ENCODE measurements around the gene RBBP6. TPM values are rescaled to one million over a fixed set of nuclear protein-coding genes. Genes with fewer than 3 reads are reported as not detected.
A peak's percentile ranks its signal among the peaks of the same experiment; 100 is the strongest.

Gene RBBP6
- total RNA-seq, 4 donors from 2014 or later, result 39.0 to 110 (median 53.5) TPM

GRCh38 chr16:24497440-24497839 is 41.9 kb upstream of the RBBP6 start:
- Histone ChIP-seq H3K36me3 (no peaks in the 10 kb centered on the region), H3K9me3 (no peaks in the 10 kb centered on the region), H3K4me3 (no peak overlapping the region), H3K4me1 (no peaks in the 10 kb centered on the region), H3K27ac (no peak overlapping the region), H3K27me3 (no peaks in the 10 kb centered on the region)
- TF ChIP-seq EP300 (IDR thresholded peaks at IDR 0.05), result no peak
- TF ChIP-seq, protein P1, sequence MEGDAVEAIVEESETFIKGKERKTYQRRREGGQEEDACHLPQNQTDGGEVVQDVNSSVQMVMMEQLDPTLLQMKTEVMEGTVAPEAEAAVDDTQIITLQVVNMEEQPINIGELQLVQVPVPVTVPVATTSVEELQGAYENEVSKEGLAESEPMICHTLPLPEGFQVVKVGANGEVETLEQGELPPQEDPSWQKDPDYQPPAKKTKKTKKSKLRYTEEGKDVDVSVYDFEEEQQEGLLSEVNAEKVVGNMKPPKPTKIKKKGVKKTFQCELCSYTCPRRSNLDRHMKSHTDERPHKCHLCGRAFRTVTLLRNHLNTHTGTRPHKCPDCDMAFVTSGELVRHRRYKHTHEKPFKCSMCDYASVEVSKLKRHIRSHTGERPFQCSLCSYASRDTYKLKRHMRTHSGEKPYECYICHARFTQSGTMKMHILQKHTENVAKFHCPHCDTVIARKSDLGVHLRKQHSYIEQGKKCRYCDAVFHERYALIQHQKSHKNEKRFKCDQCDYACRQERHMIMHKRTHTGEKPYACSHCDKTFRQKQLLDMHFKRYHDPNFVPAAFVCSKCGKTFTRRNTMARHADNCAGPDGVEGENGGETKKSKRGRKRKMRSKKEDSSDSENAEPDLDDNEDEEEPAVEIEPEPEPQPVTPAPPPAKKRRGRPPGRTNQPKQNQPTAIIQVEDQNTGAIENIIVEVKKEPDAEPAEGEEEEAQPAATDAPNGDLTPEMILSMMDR (IDR thresholded peaks at IDR 0.05), result no peak
- TF ChIP-seq POLR2A (IDR thresholded peaks at IDR 0.05), result no peak
- DNase-seq (ENCODE audit: low spot score in 2 of 2), result no peak
- WGBS, 2 donors, result 24 to 31% methylated on average over 3 of the region's 3 CpGs

GRCh38 chr16:24499193-24499814 is 40.1 kb upstream of the RBBP6 start:
- Histone ChIP-seq H3K27ac (no peak overlapping the region), H3K9me3 (no peaks in the 10 kb centered on the region), H3K27me3 (no peaks in the 10 kb centered on the region), H3K4me1 (no peaks in the 10 kb centered on the region), H3K4me3 (no peak overlapping the region), H3K36me3 (no peaks in the 10 kb centered on the region)
- TF ChIP-seq POLR2A (IDR thresholded peaks at IDR 0.05) (no peak), EP300 (IDR thresholded peaks at IDR 0.05) (no peak)
- no peak for DNase-seq (ENCODE audit: low spot score in 2 of 2)
- WGBS, 2 donors, result 23 to 32% methylated on average over 11 to 15 of the region's 15 CpGs

DNA sequence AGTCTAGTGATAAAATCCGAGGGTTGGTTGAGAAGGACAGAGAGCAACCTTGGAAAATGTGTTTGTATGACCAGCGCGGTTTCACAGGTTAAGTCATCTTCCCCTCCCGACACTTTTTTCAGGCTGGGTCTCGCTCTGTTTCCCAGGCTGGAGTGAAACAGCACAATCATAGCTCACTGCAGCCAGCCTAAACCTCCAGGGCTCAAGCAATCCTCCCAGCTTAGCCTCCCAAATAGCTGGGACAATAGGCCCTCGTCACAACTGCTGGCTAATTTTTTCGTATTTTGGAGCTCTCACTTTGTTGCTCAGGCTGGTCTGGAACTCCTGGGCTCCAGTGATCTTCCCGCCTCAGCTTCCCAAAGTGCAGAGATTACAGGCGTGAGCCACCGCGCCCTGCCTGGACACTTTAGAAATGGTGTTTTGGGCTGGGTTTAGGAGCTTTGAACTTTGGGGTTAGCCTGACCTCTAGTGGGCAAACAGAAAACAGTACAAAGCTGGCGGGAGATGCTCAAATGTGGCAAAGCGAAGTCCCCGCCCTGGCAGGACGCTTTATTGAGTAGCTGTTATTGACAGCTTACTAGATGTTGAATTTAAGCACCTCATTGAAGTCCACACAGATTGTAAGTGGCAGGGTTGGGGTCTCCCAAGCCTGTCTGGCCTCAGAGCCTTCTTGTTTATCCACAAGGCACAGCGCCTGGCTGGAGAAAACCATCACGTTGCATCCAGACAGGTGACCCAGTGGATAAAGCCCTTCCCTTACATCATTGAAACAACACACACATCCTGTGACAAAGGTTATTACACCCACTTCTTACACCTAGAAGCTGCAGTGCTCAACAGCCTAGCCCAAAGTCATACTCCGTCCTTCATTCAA is 34.7 kb upstream of the RBBP6 start:
- peak in 1 of 2 donors; percentile 41 for DNase-seq (ENCODE audit: low spot score in 2 of 2)
- Histone ChIP-seq H3K9me3 (no peaks in the 10 kb centered on the region), H3K36me3 (no peaks in the 10 kb centered on the region), H3K4me3 (no peak overlapping the region), H3K27ac (no peak overlapping the region), H3K4me1 (no peaks in the 10 kb centered on the region), H3K27me3 (no peaks in the 10 kb centered on the region)
- 33 to 44% methylated on average over 18 of the region's 18 CpGs for WGBS, 2 donors
- no peak for TF ChIP-seq EP300 (IDR thresholded peaks at IDR 0.05)
- no peak for TF ChIP-seq POLR2A (IDR thresholded peaks at IDR 0.05)
- TF ChIP-seq, protein P1 (IDR thresholded peaks at IDR 0.05), result peak; percentile 65 to 69 (median 66)

DNA sequence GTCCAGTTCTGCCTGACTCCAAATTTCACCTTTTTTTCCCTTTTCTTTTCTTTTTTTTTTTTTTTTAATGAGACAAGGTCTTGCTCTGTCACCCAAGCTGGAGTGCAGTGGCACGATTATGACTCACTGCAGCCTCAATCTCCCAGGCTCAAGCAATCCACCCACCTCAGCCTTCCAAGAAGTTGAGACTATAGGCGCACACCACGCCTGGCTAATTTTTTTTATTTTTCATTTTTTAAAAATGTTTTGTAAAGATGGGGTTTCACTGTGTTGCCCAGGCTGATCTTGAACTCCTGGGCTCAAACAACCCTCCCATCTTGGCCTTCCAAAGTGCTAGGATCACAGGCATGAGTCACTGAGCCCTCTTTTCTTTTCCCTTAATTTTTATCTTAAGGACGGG is 33.4 kb upstream of the RBBP6 start:
- 54 to 78% methylated on average over 4 of the region's 4 CpGs for WGBS, 2 donors
- Histone ChIP-seq H3K4me3 (no peak overlapping the region), H3K36me3 (no peaks in the 10 kb centered on the region), H3K9me3 (no peaks in the 10 kb centered on the region), H3K4me1 (no peaks in the 10 kb centered on the region), H3K27ac (no peak overlapping the region), H3K27me3 (no peaks in the 10 kb centered on the region)
- TF ChIP-seq POLR2A (IDR thresholded peaks at IDR 0.05) (no peak), EP300 (IDR thresholded peaks at IDR 0.05) (no peak)
- TF ChIP-seq, protein P1 (IDR thresholded peaks at IDR 0.05), result no peak
- no peak for DNase-seq (ENCODE audit: low spot score in 2 of 2)

- H3K27me3 ChIP-seq, result no peaks in the 10 kb centered on the region
- TF ChIP-seq POLR2A (IDR thresholded peaks at IDR 0.05) (no peak), EP300 (IDR thresholded peaks at IDR 0.05) (no peak)
- TF ChIP-seq, protein P1 (IDR thresholded peaks at IDR 0.05), result no peak
- no peaks in the 10 kb centered on the region for H3K36me3 ChIP-seq
- no peak for DNase-seq (ENCODE audit: low spot score in 2 of 2)
- no peak overlapping the region for H3K27ac ChIP-seq
- no peaks in the 10 kb centered on the region for H3K9me3 ChIP-seq
- 74 to 82% methylated on average over 5 of the region's 5 CpGs for WGBS, 2 donors
- H3K4me1 ChIP-seq, result no peaks in the 10 kb centered on the region
- H3K4me3 ChIP-seq, result no peak overlapping the region
Observed at GRCh38 chr16:24507959-24508480, 31.3 kb upstream of the RBBP6 start.

All from tibial nerve (tissue), 4 donors.